NCI-H69 (cell line): ENCODE data around the gene PBX1.

Experiments
- DNase-seq: peaks from one replicate; lab custom pipeline; 2025; lab: John Stamatoyannopoulos, UW

Gene PBX1

DNA sequence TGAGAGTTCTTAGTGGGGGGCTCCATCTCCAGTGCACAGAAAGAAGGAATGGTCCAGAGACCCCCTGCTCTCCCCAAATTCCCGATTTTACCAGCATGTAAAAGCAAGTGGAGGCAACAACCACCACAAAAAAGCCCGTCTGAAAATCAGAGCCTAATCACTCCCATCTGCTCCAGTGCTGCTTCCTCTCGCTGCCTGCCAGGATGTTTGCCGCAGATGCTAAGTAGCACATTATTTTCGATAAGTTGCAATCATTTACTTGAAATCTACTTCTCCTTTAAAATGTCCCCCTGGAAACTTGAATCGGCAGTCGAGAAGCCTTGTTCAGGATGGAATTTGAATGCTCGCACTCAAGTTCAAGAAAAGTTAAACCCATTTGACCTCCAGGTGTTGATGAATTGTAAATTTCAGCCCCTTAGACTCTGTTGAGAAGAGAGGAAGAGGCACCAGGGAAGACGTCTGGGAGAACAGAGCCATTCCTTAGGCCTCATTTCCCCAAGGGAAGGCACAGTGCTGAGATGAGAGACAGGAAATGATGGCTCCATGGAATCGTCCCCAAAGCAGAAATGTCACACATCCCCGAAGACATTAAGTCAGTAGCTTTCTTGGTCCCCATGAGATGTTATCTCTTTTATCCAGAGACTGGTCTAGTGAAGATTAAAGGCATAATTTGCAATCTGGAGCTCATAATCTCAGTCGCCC, 221.3 kb downstream of the PBX1 start:
- DNase-seq = no peak

DNA sequence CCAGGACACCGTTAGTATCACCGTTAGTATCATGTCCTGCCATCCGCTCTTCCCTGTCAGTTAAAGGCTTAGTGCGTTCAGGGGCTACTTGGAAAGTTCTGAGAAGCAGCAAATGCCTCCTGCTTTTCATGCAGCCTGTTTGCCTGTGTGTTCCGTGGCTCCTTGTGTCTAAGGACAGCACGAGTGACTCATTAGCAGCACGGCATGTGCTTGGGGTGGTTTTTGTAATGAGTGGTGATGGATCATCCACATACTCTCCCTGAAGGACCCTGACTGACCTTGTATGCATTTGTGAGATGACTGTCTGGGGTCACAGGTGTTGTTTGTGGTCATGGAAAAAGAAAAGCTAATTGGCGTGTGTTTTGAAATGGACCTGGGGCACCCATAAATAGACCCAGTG, 221.9 kb downstream of the PBX1 start:
- DNase-seq = peak; percentile 37

DNA sequence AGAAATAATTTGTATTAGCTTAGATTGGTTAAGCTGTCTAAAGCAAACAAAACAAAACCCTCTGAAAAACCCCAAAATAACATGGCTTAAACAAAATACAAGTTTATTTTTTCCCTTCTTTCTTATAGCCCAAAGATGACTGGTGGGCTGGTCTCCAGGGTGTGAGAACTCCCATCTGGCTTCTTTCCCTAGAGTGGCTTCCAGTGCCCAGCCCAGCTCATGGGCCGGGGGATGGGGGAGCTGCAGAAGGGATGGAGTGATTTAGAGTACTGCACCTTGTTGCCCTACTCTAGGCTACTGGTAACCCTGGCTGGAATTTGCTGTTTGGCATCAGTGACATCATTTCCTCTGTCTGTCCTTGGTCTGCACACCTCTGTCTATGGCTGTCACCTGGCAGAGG, 223.0 kb downstream of the PBX1 start:
- peak; percentile 21 for DNase-seq

DNA sequence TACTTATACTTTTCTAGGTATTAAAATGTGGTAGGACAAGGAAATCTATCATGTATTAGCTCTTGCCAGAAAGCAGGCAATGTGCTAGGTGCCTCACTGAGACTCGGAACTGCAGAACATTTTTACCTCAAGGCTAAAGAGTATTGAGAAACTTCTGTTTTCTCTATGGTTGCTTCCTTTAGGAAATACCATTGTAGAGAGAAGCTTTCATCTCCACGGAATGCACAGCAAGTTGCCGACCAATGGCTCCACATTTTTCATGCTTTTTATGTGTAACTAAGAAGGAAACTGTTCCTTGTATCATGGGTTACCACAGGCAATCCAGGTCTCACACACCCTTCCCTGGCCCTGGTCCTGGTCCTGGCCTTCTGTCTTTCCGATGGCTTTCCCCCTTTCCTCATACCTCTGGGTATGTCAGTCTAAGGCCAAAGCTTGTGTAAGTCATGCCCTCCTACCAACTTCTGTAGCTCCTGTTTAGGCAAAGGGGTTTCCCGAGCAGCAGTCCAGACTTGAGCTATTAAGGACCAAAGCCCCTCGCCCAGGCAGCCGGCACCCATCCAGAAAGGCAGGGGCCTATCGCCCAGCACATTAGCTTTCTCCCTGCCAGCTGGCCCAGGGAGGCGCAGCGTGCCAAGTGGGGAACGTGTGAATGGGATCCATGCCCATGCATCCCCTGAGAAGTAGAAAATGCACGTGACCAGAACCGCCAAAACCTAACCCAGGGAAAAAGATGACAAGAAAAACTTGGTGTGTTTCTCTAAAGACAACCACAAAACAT, 225.0 kb downstream of the PBX1 start:
- DNase-seq = no peak

DNA sequence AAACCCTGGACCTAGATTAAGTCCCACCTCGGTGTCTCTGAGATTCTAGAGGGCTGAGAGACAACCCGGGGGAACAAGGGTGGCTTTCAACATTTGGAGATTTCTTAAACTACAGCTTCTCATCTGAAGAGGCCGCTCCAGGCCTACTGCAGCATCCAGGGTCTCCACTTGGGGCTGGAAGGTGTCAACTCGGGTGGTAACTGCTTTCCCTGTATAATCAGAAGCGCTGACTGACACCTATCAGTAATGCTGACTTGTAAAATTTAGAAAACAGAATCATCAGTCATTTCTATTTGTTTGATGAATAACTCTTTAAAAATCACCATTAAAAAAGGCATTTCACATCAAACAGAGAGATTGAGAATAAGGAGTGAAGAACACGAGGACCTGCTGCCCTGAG, 226.0 kb downstream of the PBX1 start:
- peak; percentile 13 for DNase-seq

DNA sequence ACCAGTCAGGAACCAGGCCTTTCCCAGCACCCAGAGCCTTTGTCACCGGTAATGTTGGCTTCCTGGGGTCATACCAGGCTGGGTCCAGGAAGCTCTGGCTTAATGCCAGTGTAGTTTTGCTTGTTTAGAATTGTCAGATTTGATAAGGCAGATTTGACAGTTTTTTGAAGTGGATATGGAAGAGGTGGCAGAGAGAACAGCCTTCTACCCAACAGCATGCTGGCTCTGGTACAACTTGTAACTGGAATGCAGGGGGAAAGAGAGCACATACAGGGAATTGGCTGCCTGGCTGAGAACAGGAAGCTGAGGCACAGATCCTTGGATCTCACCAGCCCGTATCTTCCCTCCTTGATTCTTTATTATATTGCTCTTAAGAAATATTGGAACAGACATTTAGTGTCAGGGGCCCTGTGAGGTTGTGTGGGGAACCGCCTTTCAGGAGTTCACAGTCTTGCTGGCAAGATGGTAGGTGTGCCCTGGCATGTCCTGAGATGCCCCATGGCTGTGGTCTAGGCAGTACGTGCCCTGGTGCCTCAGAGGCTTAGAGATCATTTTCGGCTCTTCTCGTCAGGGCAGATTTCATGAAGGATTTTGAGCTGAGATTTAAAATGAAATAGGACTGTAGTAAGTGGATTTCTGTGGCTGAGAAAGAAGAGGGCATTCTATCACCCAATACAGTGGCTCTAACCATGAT, 227.0 kb downstream of the PBX1 start:
- peak; percentile 53 for DNase-seq

DNA sequence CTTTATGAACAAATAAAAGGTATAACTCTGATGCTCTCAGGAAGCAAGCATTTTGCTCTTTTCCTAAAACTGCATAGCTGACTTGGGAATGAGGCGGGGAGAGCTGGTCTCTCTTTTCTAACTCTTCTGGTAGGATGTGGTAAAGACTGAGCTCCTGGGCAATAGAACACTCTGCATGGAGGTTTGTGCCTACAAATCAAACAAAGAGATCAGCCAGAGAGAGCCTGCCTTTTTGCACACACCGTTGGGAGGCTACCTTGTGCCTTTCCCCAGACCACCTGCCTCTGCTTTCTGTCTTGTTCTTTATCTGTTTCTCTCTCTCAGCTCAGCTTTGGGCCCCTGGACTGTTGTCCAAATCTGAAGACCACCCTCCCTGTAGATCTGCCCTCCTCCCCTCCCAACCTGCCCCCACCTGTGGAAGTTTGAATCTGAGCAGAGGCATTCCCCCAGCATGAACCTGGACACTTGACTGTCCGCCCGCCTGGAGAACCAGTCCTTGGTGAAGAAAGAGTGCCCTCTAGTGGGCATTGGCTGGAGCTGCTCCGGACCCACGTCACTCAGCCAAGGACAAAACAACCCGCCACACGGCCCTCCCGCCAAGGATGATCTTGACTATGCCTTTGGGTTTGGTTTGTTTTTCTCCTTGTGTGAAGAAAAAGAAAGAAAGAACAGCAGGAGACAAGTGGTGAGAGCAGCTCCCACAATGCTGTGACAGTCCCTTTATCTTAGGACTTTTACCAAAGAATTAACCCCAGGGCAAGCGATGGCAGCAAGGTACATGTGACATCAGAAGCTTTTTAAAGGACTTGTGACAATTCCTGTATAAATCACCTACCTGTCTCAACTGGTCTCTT, 228.2 kb downstream of the PBX1 start:
- peak; percentile 96 for DNase-seq

DNA sequence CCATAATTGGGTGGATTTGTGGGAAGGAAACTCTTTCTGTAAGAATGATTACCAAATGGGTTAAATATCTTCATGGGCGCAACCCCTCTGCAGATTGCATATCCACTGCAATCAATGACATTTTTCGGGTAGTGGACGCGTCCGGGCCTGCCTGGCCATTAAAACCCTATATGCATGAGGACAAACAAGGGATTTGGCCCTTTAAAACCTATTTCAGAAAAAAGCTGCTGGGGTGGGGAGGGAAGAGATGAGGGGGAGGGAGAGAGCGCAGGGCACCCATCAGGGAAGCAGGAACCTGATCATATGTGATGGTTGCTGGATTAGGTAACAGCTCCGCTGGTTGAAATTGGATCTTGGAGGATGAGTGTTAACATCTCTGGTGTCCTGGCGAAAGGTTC, 228.8 kb downstream of the PBX1 start:
- peak; percentile 95 for DNase-seq

DNA sequence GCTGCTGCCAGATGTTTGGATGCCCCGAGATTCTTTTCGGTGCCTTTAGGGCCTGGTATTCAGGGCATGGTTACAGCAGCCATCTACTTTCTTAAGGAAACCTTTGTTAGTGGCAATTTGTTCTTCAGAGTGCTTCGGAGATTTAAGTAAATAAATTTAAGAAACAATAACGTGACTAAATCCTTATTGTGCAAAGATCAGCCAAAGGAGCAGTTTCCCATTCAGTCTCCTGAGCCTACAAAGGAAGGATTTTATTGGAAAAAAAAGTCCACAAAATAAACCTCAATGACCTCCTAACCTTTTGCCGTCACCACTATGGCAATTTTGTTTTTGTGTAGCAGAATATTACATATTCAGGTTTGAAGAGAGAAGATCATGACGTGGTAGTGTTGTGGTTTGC, 231.1 kb downstream of the PBX1 start:
- DNase-seq = no peak

DNA sequence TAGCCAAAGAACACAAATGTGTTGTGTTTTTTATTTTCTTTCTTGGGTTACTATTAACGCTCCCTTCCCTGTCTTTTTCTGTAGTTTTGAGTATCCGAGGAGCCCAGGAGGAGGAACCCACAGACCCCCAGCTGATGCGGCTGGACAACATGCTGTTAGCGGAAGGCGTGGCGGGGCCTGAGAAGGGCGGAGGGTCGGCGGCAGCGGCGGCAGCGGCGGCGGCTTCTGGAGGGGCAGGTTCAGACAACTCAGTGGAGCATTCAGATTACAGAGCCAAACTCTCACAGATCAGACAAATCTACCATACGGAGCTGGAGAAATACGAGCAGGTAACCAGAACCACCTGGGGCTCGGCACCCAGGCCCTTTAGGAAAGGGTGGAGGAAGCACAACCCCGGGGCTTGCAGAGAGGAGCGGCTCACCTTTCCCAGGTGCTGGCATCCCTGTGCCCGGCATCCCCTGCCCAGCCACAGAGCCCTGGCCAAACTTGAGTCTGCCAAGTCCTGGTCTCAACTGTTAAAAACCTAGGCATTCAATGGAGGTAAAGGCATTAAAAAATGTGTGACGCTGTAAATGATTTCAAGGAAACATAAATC, 233.5 kb downstream of the PBX1 start:
- DNase-seq = no peak

DNA sequence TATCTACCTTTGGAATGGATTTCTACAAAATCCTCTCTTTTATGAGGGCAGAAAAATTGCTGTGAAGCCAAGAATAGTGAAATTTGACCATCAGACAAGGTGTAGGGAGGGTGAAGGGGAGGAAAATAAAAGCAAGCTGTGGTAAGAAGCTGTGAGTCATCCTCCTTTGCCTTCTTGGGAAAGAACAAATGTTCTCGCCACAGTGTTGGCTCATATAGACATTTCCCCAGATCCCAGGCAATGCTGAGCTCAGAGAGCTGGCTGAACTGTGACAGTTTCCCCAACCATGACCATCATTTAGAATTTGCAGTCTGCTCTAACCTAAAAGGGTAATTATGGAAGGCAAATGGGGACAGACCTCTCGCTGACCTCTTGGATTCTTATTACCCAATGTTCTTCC, 235.4 kb downstream of the PBX1 start:
- DNase-seq = no peak

DNA sequence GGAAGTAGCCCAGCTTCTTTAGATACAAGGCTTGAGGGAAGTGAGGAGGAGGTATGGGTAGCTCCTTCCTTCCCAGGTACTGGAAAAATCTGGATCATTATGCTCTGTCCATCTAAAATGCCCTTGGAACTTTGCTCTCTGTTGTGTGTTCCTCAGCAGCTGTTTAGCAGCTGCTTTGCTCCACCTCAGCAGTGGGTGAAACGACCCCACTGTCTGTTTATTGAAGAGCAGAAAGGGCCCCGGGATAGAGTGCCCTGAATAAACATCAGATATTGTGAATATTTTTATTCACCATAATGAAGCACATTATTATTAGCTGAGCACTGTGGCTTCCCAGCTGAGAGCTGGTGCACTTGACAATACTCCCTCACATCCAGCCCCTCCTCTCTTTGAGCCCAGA, 237.9 kb downstream of the PBX1 start:
- DNase-seq = peak; percentile 53

DNA sequence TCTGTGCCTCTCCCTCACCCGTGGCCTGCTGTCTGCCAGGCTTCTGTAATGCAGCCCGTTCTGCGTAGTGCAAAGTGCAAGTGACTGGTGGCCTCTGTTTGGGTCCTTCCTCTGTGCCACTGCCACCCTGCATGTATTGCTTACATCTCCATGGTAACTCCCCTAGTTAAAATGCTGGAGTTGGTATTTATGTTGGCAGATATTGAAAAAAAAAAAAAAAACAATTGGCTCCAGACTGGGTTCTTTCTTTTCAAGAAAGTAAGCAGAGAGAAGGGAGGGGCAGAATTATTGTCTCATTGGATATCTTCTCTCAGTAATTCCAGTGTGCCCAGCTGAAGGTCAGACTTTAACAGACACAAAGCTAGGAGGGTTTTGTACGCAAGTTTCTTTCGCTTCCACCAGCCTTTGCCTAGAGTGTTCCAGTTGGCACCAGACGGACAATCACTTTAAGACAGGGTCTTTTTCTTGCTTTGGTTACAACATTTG, 242.3 kb downstream of the PBX1 start:
- no peak for DNase-seq

DNA sequence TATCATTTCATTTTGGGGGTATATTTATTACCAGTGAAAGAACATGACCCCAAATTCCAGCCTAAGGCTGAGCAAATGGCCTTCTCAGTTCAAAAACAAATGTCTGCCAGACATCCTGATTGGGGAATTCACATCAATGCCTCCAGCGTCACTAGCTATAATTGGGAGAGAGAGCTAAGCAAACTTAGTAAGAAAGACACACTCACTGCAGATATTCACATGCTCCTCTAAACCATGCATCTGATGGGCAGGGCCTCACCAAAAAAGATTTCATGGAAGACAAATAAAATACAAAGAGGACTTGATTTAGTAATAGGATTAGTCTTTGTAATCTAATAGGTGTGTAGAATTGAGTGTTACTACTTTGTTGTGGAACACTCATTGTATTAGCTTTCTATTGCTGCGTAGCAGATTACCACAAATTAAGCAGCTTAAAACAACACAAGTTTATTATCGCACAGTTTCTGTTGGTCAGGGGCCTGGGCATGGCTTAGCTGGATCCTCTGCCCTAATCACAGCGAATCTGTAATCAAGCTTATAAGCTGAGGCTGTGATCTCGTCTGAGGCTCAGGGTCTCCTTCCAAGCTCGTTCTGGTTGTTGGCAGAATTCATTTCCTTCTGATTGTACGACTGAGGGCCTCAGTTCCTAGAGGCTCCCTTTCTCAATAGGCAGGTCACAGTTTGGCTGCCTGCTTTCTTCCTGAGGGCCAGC, 243.0 kb downstream of the PBX1 start:
- DNase-seq = no peak

DNA sequence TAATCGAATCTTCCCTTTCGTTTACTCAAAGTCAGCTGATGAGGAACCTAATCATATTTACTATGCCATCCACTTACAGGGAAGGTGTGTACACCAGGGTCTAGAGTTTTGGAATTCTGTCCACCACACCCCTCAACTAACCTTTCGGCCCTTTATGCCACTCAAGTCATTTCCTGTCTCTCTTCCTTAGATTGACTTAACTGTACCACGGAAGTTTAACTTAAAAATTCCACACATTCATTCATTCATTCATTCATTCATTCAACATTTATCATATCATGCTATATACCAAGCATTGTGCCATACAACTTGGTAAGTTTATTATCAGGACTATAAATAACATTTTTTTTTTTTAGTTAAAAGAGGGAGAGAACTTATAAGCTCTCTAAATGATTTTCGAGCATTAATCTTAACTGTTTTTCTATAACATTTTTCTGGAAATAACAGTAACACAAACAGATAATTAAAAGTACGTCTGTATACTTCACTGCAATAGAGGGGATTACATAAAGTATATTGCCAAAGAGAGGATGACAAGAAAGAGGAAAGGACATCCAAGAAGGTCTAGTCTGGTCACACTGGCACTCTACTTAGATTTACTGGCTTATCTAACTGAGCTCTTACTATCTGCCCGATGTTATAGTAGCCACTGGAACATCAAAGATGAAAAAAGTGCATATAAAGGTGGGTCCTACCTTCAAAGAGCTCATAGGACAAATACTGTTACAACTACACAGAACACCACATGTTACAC, 243.7 kb downstream of the PBX1 start:
- no peak for DNase-seq

DNA sequence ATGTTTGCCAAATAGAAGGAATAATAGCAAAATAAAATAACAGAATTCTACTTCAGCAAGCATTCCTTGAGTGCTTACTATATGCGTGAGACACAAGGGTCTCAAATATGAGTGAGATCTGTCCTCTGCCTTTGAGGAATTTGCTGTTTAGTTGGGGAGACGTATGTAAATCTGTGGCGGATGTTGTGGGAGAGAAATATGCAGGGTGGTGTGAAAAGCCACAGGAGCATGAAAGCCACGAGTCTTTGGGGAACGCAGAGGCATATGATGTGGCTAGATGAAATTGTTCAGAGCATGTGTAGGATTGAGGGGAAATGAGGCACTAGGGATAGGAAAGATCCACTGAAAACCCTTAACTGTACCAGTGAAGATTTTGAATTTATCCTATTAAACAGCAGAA, 244.4 kb downstream of the PBX1 start:
- DNase-seq = no peak

DNA sequence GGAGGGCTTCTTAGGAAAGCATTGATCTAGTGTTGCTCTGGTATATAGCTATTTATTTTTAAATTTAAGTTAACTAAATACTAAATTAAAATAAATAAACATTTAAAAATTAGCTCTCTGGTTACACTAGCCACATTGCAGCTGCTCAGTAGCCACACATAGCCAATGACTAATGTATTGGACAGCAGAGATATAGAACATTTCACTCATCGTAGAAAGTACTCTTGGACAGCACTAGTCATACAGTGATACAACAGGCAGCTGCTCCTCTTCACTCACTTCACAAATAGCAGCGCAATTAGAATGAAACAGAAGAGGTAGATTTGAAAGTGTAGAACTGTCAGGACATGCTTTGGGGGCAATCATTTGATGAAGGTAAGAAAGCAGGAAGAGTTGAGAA, 245.4 kb downstream of the PBX1 start:
- no peak for DNase-seq

DNA sequence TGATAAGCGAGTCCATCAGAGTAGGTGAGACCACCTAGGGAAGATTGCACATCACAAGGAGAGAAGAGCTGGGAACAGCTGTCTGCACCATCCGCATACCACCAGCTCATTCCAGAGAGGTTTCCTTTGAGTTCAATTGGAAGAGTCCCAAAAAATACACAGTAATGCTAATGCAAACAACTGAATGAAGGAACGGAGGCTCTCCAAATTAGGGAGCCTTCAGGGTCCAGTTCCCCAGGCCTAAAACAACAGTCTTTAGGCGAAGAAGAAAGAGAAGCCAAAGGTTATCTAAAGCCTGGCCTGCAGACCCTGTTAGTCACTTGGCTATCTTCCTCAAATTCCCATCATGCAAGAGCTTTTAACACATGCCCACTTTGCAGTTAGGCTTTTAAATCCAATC, 246.4 kb downstream of the PBX1 start:
- DNase-seq = peak; percentile 86

DNA sequence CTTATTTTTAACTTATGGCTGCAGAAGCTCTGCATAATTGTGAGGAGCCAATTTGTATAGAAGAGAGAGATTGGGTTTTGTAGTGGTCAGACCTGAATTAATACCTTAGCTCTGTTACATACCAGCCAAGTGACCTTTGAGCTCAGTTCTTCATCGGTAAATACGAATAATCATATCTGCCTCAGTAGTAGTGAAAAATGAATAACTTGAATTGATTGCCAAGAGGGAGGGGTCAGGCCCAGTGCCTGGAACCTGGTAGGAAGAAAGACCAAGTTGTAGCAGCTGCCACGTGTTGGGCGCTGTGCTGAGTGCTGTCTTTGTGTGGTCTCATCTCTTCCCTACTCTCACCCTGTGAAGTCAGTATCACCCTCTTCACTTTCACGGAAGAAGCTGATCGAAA, 247.5 kb downstream of the PBX1 start:
- no peak for DNase-seq

DNA sequence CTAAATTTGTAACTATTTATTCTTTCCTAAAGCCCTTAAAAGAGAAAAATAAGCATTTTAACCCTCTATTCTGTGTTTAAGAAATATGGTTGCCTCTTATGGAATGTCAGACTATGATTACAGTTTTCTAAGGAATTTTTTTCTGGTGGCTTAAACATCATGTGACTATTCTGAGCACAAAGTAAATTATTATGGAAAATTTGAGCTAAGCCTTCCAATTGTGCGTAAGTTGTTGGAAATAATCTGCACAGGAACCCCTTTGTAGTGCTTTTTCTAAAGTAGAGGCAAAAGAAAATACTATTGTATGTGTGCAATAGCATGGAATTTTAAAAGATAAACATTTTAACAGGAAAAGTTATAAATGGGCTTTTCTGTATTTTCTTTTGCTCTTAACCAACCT, 254.8 kb downstream of the PBX1 start:
- no peak for DNase-seq
